T-cell (primary cell): ENCODE data around the gene SPDYE16. TPM values are rescaled to one million over a fixed set of nuclear protein-coding genes. Genes with fewer than 3 reads are reported as not detected.
"Not testable (repeated sequence)": the region's sequence is repeated elsewhere in the genome, so short reads cannot be mapped to it uniquely, and the experiment has no call there.

Experiments
- ATAC-seq, 4 experiments: fragments of 200-7000 bp in 3 of 4; fragments of 150-1000 bp in 1 of 4; cut with Tn5 transposase; replicated peaks in 1 of 4; 1 replicate in 3 of 4; 2 replicates in 1 of 4; pipeline ENCODE4 v1.10.0; 2021; ENCODE audit warnings: moderate library complexity in 3 of 4, mild to moderate bottlenecking in 2 of 4, moderate number of reproducible peaks in 1 of 4
- CTCF ChIA-PET, 2 donors: fragments of 300-600 bp; sonication (Branson Sonifier 250); formaldehyde crosslinking; loops; one replicate each; lab custom pipeline; 2022; ENCODE audit warnings: antibody characterized with exemption in 2 of 2; lab: Charles Lee
- POLR2A ChIA-PET, 2 donors: fragments of 300-600 bp; sonication (Branson Sonifier 250); formaldehyde crosslinking; loops; one replicate each; lab custom pipeline; 2022; ENCODE audit warnings: antibody characterized with exemption in 2 of 2; lab: Charles Lee
- DNase-seq, 35 experiments: peaks; one replicate each; pipeline versions ENCODE4 v3.0.0 to v3.0.0-alpha.2; 2013 to 2023
- H3K27ac ChIP-seq: one replicate; pipeline ENCODE4 v1.5.1; 2013; ENCODE audit warnings: low read length
- H3K27me3 ChIP-seq, 2 experiments: replicated peaks in 1 of 2; 1 replicate in 1 of 2; 2 replicates in 1 of 2; pipeline versions ENCODE4 v1.6.1 to v1.7.0; 2013; ENCODE audit warnings: low read length in 1 of 2, mixed read lengths in 1 of 2; ENCODE audit not compliant: control insufficient read depth in 2 of 2, insufficient read depth in 2 of 2; ENCODE audit errors: extremely low read depth in 1 of 2
- H3K36me3 ChIP-seq, 2 donors: 1 replicate in 1 of 2; 2 replicates in 1 of 2; pipeline versions ENCODE4 v1.6.1 to v1.7.0; 2013; ENCODE audit warnings: low read length in 1 of 2; ENCODE audit not compliant: control insufficient read depth in 2 of 2, insufficient read depth in 1 of 2; ENCODE audit errors: extremely low read depth in 1 of 2
- H3K4me1 ChIP-seq, 2 experiments: 1 replicate in 1 of 2; 2 replicates in 1 of 2; pipeline versions ENCODE4 v1.6.1 to v1.7.0; 2013; ENCODE audit warnings: low read length in 2 of 2, mixed read lengths in 1 of 2; ENCODE audit not compliant: insufficient read depth in 2 of 2, control insufficient read depth in 1 of 2; ENCODE audit errors: extremely low read depth in 1 of 2
- H3K4me3 ChIP-seq, 2 donors: 1 replicate in 1 of 2; 2 replicates in 1 of 2; pipeline versions ENCODE4 v1.5.1 to v1.7.0; 2013; ENCODE audit warnings: mild to moderate bottlenecking in 2 of 2, low read length in 1 of 2, moderate library complexity in 1 of 2; ENCODE audit not compliant: control insufficient read depth in 1 of 2; ENCODE audit errors: extremely low read depth in 1 of 2
- H3K9me3 ChIP-seq: 2 replicates; pipeline ENCODE4 v1.7.0; 2013
- H3K27ac Mint-ChIP-seq, 2 donors: one replicate each; pipeline ENCODE4 v1.8.0; 2020 to 2021; ENCODE audit warnings: mild to moderate bottlenecking in 2 of 2, mixed read lengths in 2 of 2
- H3K27me3 Mint-ChIP-seq, 2 donors: one replicate each; pipeline ENCODE4 v1.8.0; 2021 to 2022; ENCODE audit warnings: mixed read lengths in 2 of 2
- H3K36me3 Mint-ChIP-seq: one replicate; pipeline ENCODE4 v1.8.0; 2021; ENCODE audit warnings: mixed read lengths
- H3K4me1 Mint-ChIP-seq, 3 donors: one replicate each; pipeline ENCODE4 v1.8.0; 2020 to 2022; ENCODE audit warnings: mixed read lengths in 3 of 3, mild to moderate bottlenecking in 1 of 3
- H3K4me3 Mint-ChIP-seq, 3 donors: one replicate each; pipeline ENCODE4 v1.8.0; 2020 to 2022; ENCODE audit warnings: mild to moderate bottlenecking in 3 of 3, mixed read lengths in 3 of 3, moderate library complexity in 3 of 3
- H3K9me3 Mint-ChIP-seq, 3 donors: one replicate each; pipeline ENCODE4 v1.8.0; 2020 to 2022; ENCODE audit warnings: mixed read lengths in 3 of 3
- WGBS: methylation state at CpG from one replicate; pipeline ENCODE4 v1.1.5; 2013; ENCODE audit warnings: missing lambda C conversion rate; ENCODE audit not compliant: insufficient coverage; 5-methylcytosine and 5-hydroxymethylcytosine counted together
- total RNA-seq, 35 experiments: library from RNA in 6 of 35; stranded (reverse) in 6 of 35; fragments of 120-200 nt in 1 of 35; gene quantifications; one replicate each; pipeline versions ENCODE4 v1.2.1 to v1.2.4 and lab custom pipeline; 2013 to 2026

The SPDYE16 gene
- total RNA-seq: under 1 TPM; 0.33 to 0.96 (median 0.73) TPM
- 0.52 TPM for total RNA-seq (2013)
- total RNA-seq (lab: John Stamatoyannopoulos, UW): 0 to 0.13 (median 0) reads per million in 29 experiments

DNA sequence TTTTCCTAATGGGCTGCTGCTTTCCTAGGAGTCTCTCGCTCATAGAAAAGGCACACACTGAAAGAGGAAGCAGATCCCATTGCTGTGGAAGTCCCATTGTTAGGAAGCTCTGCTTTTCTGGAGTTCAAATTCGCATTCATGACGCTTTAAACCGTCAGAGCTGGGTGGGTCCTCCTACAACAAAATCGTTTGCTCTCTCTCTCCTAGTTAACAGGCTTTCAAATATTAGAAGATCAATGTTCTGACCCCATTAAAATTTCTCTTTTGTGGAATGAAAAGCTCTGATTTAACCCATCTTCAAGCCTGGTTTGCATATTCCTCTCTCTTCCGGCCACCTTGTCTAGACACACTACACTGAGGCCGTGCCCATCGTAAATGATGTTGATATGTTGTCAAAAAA, at the start of gene SPDYE16:
TSS of gene SPDYE16 (minus strand) at position 101 of the 400 bp plus-strand sequence. CDS start 1,838 bp downstream, outside the sequence.
- H3K4me3 ChIP-seq, H3K4me1 Mint-ChIP-seq, H3K9me3 Mint-ChIP-seq, H3K4me1 ChIP-seq, DNase-seq, ATAC-seq, H3K9me3 ChIP-seq, CTCF ChIA-PET, H3K36me3 ChIP-seq, H3K4me3 Mint-ChIP-seq, H3K27ac Mint-ChIP-seq, H3K27me3 ChIP-seq, H3K27ac ChIP-seq, H3K27me3 Mint-ChIP-seq, POLR2A ChIA-PET, H3K36me3 Mint-ChIP-seq: not testable (repeated sequence)
- no CpG with 5 or more reads among the region's 8 CpGs for WGBS

DNA sequence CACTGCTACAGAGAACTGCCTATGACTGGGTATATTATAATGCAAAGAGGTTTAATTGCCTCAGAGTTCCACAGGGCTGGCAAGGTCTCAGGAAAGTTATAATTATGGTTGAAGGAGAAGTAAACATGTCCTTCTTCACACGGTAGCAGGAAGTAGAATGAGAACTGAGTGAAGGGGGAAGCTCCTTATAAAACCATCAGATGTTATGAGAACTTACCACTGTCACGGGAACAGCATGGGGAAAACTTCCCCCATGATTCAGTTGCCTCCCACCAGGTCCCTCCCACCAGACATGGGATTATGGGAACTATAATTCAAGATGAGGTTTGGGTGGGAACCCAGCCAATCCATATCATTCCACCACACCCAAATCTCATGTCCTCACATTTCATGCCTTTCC, 49.6 kb upstream of the SPDYE16 start:
- H3K27ac ChIP-seq, H3K4me3 ChIP-seq, H3K36me3 ChIP-seq, H3K27ac Mint-ChIP-seq, H3K27me3 ChIP-seq, ATAC-seq, H3K9me3 Mint-ChIP-seq, H3K27me3 Mint-ChIP-seq, H3K36me3 Mint-ChIP-seq, CTCF ChIA-PET, H3K4me3 Mint-ChIP-seq, H3K4me1 ChIP-seq, DNase-seq, H3K9me3 ChIP-seq, POLR2A ChIA-PET: not testable (repeated sequence)
- no CpG with 5 or more reads among the region's 2 CpGs for WGBS
- H3K4me1 Mint-ChIP-seq: peaks cover 37 to 55% (median 41%) of the 10 kb centered on the region in 3 donors

DNA sequence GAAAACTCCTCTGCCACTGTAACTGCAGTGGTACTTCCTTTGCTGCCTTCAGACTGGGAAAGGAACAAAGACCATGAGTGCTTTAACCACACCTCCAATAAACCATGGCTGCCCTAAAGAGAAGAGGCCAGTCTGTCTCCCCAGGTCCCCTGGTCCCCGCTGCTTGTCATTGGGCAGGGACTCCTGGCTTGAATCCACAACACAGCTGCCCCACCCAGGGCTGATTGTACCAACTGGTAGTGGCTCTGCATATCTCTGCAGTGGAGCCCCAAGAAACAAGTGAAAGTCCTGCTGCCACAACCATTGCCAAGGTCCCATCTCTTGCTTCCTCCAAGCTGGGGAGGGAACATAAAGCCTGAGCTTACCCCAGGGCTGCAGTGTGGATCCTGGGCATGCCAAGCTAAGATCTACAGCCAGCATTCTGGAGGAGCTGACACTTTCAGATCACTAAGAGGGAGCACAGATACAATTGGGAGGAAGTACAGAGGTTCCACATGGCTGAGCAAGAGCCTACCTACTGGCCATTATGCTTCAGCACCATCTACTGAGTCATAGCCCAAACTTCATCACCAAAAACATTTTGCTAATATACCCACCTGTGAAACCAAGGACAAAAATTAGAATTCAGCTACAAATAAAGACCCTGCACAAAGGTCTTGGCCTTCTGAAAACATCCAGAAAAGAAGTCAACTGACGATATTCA, 48.7 kb upstream of the SPDYE16 start:
- H3K27me3 ChIP-seq, POLR2A ChIA-PET, H3K4me1 ChIP-seq, CTCF ChIA-PET, H3K4me3 ChIP-seq, ATAC-seq, H3K9me3 Mint-ChIP-seq, H3K9me3 ChIP-seq, H3K27me3 Mint-ChIP-seq, H3K27ac ChIP-seq, H3K36me3 ChIP-seq, H3K36me3 Mint-ChIP-seq, H3K4me3 Mint-ChIP-seq, H3K27ac Mint-ChIP-seq, DNase-seq: not testable (repeated sequence)
- H3K4me1 Mint-ChIP-seq: peaks cover 37 to 55% (median 41%) of the 10 kb centered on the region in 3 donors
- 78% methylated on average over 2 of the region's 2 CpGs for WGBS

DNA sequence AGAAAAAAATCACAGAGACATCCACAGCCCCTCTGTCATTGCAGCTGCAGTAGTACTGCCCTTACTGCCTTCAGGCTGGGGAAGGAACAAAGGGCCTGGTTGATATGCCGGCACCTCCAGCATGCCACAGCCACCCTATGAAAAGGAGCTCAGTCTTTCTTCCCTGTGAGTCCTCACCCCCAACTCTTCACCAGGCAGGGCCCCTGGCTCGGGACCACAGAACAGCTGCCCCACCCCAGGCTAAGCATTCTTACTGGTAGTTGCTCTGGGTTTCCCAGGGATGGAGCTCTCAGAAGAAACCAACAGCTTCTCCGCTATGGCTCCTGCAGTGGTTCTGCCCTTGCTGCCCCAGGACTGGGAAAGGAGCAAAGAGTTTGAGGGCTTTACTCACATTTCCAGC, 47.9 kb upstream of the SPDYE16 start:
- WGBS: no CpG with 5 or more reads among the region's 3 CpGs
- H3K27ac Mint-ChIP-seq, DNase-seq, H3K4me3 ChIP-seq, H3K4me1 ChIP-seq, H3K36me3 Mint-ChIP-seq, H3K4me3 Mint-ChIP-seq, H3K9me3 ChIP-seq, H3K27me3 ChIP-seq, POLR2A ChIA-PET, H3K27ac ChIP-seq, ATAC-seq, H3K36me3 ChIP-seq, H3K27me3 Mint-ChIP-seq, CTCF ChIA-PET, H3K9me3 Mint-ChIP-seq: not testable (repeated sequence)
- peaks cover 36 to 55% (median 36%) of the 10 kb centered on the region in 3 donors for H3K4me1 Mint-ChIP-seq

GRCh38 chr7:76588586-76588985, 45.5 kb upstream of the SPDYE16 start:
- H3K36me3 Mint-ChIP-seq, H3K27me3 ChIP-seq, H3K4me1 ChIP-seq, DNase-seq, H3K36me3 ChIP-seq, H3K27ac ChIP-seq, H3K9me3 ChIP-seq, POLR2A ChIA-PET, CTCF ChIA-PET, H3K4me3 ChIP-seq, H3K9me3 Mint-ChIP-seq, H3K27me3 Mint-ChIP-seq: not testable (repeated sequence)
- Mint-ChIP-seq H3K4me3 (peak overlapping the region in 1 of 3 donors; percentile 31), H3K27ac (peak overlapping the region; percentile 58 to 85), H3K4me1 (peaks cover 41 to 58% (median 42%) of the 10 kb centered on the region in 3 donors)
- ATAC-seq: peak; percentile 36 to 68 (median 60)
- WGBS: no CpG with 5 or more reads among the region's 1 CpG

- CTCF ChIA-PET, H3K9me3 ChIP-seq, H3K36me3 ChIP-seq, H3K27me3 Mint-ChIP-seq, H3K4me3 ChIP-seq, ATAC-seq, DNase-seq, H3K9me3 Mint-ChIP-seq, H3K4me3 Mint-ChIP-seq, H3K27me3 ChIP-seq, POLR2A ChIA-PET, H3K4me1 ChIP-seq, H3K36me3 Mint-ChIP-seq, H3K27ac ChIP-seq: not testable (repeated sequence)
- Mint-ChIP-seq H3K27ac (peak overlapping the region in 1 of 2 donors; percentile 23), H3K4me1 (peaks cover 47 to 65% (median 53%) of the 10 kb centered on the region in 3 donors)
- no CpG with 5 or more reads among the region's 2 CpGs for WGBS
Observed at GRCh38 chr7:76586585-76587315, 43.7 kb upstream of the SPDYE16 start.
